Hepatocyte (in vitro differentiated cells): ENCODE measurements around the gene TTLL10. TPM values are rescaled to one million over a fixed set of nuclear protein-coding genes. Genes with fewer than 3 reads are reported as not detected.

ENCODE experiments used
- DNase-seq: peaks from one replicate; pipeline ENCODE4 v3.0.0-alpha.2; 2016; ENCODE audit warnings: low spot score
- H2AFZ ChIP-seq: fragments of 200-600 bp; sonication (generic); 2 replicates; pipeline ENCODE4 v1.6.0; 2016; ENCODE audit warnings: antibody characterized with exemption, mild to moderate bottlenecking
- H3K27ac ChIP-seq: fragments of 200-600 bp; sonication (generic); 2 replicates; pipeline ENCODE4 v1.5.1; 2016; ENCODE audit warnings: mild to moderate bottlenecking
- H3K27me3 ChIP-seq: fragments of 200-600 bp; sonication (generic); 2 replicates; pipeline ENCODE4 v1.6.1; 2016
- H3K36me3 ChIP-seq: fragments of 200-600 bp; sonication (generic); replicated peaks from 2 replicates; pipeline ENCODE4 v1.5.1; 2016; ENCODE audit warnings: low read depth; ENCODE audit not compliant: insufficient read depth
- H3K4me1 ChIP-seq: fragments of 200-600 bp; sonication (generic); 2 replicates; pipeline ENCODE4 v1.5.1; 2016; ENCODE audit warnings: mild to moderate bottlenecking, moderate library complexity; ENCODE audit not compliant: insufficient read depth
- H3K4me2 ChIP-seq: fragments of 200-600 bp; sonication (generic); 2 replicates; pipeline ENCODE4 v1.6.0; 2016
- H3K4me3 ChIP-seq: fragments of 200-600 bp; sonication (generic); 2 replicates; pipeline ENCODE4 v1.5.1; 2016; ENCODE audit warnings: mild to moderate bottlenecking
- H3K79me2 ChIP-seq: fragments of 200-600 bp; sonication (generic); 2 replicates; pipeline ENCODE4 v1.6.0; 2017; ENCODE audit warnings: mild to moderate bottlenecking
- H3K9me2 ChIP-seq: fragments of 200-600 bp; sonication (generic); replicated peaks from 2 replicates; pipeline ENCODE4 v1.6.0; 2017; ENCODE audit warnings: mild to moderate bottlenecking; ENCODE audit not compliant: insufficient read depth
- H3K9me3 ChIP-seq: fragments of 200-600 bp; sonication (generic); 2 replicates; pipeline ENCODE4 v1.5.1; 2016; ENCODE audit warnings: low read depth, mild to moderate bottlenecking
- H4K20me1 ChIP-seq: fragments of 200-600 bp; sonication (generic); 2 replicates; pipeline ENCODE4 v1.6.0; 2016; ENCODE audit warnings: mild to moderate bottlenecking; ENCODE audit not compliant: insufficient read depth, poor library complexity, severe bottlenecking
- EZH2 ChIP-seq: fragments of 200-600 bp; sonication (generic); IDR thresholded peaks from 2 replicates; pipeline ENCODE4 v1.6.1; 2016; ENCODE audit warnings: antibody characterized with exemption, mild to moderate bottlenecking, borderline replicate concordance
- EZH2phosphoT487 ChIP-seq: fragments of 200-600 bp; sonication (generic); IDR thresholded peaks from one replicate; pipeline ENCODE4 v1.6.1; 2018; ENCODE audit warnings: antibody characterized with exemption, mild to moderate bottlenecking, low read depth, moderate library complexity; ENCODE audit not compliant: unreplicated experiment, severe bottlenecking
- WGBS: methylation state at CpG from one replicate; pipeline ENCODE4 v1.1.6; 2016; ENCODE audit warnings: low lambda C conversion rate; ENCODE audit errors: missing lambda C conversion rate; 5-methylcytosine and 5-hydroxymethylcytosine counted together
- polyA plus RNA-seq: library from polyadenylated mRNA; unstranded; fragments of >200 nt; fragmentation: Nextera tagmentation; extraction: Ambion mirVana; gene quantifications from 2 replicates; pipeline ENCODE4 v1.2.1, GENCODE V29; 2016
- total RNA-seq: library from RNA; depleted of rRNA; stranded (reverse); fragments of >200 nt; gene quantifications from 2 replicates; pipeline ENCODE4 v1.2.3, GENCODE V29; 2014
- TF ChIP-seq, protein P1 (sequence below): fragments of 200-600 bp; sonication (generic); IDR thresholded peaks from 2 replicates; pipeline ENCODE4 v1.5.1; 2016; ENCODE audit warnings: antibody characterized with exemption, mild to moderate bottlenecking; ENCODE audit not compliant: poor library complexity

Gene TTLL10
- total and polyA plus RNA-seq, 2 experiments from 2014 or later: 0.69 TPM; not detected in 1

DNA sequence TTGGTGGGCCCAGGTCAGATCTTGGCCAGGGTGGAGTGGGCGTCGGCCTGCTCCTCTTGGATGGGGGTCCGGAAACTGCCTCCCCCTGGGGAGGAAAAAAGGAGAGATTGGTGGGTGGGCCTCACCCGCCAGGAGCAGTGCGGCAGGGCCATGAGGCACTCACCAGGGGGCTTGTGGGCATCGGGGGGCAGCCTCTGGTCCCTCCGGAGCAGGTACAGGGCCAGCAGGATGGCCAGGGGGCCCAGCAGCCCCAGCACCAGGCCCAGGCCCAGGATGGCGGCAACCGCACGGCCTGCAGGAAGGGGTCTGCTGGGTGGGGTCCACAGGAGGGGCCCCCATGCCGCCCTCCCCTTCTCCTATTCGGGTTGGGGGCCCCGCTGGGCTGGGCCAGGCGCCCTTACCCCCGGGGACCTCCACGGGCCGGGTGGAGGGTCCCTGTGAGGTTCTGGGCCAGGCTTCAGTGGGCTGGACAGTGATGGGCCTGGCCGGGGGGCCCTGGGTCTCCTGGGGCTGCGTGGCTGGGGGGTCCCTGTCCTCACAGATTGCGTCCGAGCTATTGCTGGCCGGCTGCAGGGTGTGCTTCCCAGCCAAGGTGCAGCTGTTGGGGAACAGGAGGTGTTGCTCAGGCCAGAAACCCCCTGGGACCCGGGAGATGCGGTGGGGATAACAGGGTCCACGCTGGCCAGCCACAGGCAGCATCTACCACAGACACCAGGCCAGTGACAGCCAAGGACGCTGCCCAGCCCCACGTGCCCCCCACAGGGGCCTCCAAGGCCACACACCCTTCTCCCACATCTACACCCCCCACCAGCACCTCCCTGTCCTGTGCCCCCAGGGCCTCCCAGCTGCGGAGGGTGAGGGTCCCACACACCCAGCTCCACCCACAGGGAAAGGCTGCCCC, 38.1 kb downstream of the TTLL10 start:
- Histone ChIP-seq H2AFZ (no peak overlapping the region), H3K9me2 (no peaks in the 10 kb centered on the region), H3K4me2 (no peak overlapping the region), H3K79me2 (no peaks in the 10 kb centered on the region), H3K27me3 (peaks cover 8% of the 10 kb centered on the region), H4K20me1 (no peaks in the 10 kb centered on the region), H3K27ac (no peak overlapping the region), H3K36me3 (no peaks in the 10 kb centered on the region), H3K4me3 (no peak overlapping the region), H3K4me1 (peaks cover 9% of the 10 kb centered on the region), H3K9me3 (no peaks in the 10 kb centered on the region)
- WGBS: 92% methylated on average over 23 of the region's 28 CpGs
- TF ChIP-seq, protein P1, sequence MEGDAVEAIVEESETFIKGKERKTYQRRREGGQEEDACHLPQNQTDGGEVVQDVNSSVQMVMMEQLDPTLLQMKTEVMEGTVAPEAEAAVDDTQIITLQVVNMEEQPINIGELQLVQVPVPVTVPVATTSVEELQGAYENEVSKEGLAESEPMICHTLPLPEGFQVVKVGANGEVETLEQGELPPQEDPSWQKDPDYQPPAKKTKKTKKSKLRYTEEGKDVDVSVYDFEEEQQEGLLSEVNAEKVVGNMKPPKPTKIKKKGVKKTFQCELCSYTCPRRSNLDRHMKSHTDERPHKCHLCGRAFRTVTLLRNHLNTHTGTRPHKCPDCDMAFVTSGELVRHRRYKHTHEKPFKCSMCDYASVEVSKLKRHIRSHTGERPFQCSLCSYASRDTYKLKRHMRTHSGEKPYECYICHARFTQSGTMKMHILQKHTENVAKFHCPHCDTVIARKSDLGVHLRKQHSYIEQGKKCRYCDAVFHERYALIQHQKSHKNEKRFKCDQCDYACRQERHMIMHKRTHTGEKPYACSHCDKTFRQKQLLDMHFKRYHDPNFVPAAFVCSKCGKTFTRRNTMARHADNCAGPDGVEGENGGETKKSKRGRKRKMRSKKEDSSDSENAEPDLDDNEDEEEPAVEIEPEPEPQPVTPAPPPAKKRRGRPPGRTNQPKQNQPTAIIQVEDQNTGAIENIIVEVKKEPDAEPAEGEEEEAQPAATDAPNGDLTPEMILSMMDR: no peak
- TF ChIP-seq EZH2phosphoT487: no peak
- no peak for TF ChIP-seq EZH2
- no peak for DNase-seq

DNA sequence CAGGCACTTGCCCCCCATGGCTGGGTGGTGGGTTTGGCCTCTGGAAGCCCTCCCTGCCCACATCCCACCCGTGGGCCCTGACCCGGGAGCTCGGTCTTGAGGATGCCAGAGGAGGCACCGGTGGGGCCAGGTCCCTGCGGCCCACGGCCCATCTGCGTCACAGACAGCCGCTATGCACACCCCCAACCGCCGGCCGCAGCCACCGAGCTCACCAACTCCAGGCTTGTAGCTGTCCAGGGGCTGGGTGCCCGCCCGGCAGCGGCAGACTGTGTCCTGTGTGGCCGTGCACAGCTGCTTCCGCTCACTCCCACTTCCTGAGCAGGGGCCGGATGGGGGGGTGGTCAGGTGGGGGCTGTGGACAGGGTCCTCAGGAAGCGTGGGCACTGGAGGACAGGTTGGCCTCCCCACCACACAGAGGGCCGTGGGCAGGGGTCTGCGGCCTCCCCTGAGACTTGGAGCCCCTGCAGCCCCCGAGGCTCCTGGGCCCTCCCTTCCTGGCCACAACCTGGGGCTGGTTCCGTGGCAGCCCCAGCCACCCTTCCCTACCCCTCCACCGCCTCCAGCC, 39.2 kb downstream of the TTLL10 start:
- TF ChIP-seq EZH2 (no peak), EZH2phosphoT487 (no peak)
- TF ChIP-seq, protein P1: no peak
- Histone ChIP-seq H3K4me1 (peaks cover 9% of the 10 kb centered on the region), H3K9me2 (no peaks in the 10 kb centered on the region), H4K20me1 (no peaks in the 10 kb centered on the region), H3K27ac (no peak overlapping the region), H3K9me3 (no peaks in the 10 kb centered on the region), H2AFZ (no peak overlapping the region), H3K79me2 (no peaks in the 10 kb centered on the region), H3K4me3 (no peak overlapping the region), H3K4me2 (no peak overlapping the region), H3K27me3 (no peaks in the 10 kb centered on the region), H3K36me3 (no peaks in the 10 kb centered on the region)
- DNase-seq: no peak
- 89% methylated on average over 13 of the region's 24 CpGs for WGBS

DNA sequence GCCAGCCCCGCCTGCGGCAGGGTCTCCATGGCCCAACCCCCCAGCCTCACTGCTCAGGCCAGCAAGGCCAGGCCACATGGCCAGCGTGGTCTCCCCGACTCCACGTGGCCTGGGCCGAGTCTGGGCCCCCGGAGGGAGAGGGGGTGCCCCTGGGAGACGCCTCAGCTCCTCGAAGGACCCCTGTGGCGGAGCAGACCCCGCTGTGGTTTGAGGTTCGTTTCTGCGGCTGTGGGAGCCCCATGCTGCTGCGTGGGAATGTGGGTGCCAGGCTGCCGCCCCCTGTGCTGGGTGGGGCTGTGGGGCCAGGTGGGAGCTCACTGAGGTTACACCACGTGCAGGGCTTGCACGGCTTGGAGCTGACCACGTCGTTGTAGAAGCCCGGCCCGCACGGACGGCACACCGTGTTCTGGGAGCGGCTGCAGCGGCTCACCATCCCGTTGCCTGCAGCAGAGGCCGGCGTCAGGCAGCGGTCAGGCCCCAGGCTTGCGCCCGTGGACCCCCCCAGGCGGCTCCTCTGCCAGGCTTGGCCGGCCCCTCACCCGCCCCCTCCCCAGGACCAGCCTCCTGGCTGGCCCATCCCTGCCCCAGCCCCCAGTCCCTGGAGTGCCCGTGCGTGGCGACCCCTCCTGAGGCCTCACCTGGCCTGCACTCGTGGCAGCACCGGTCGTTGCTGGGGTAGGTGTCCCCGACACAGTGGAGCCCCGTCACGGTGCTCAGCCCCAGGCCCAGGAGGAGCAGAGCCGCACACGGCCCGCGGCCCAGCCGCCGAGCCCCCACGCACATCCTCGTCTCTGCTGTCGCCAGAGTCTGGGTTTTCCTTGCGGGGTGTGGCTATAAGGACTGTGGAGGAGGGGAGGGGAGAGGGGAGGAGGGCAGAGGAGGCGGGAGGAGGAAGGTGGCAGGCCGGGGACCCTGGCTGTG, 39.9 kb downstream of the TTLL10 start, which contains the start of gene TNFRSF4:
TNFRSF4 (minus strand) TSS at position 809 of the 921 bp plus-strand sequence; CDS start at position 783, 26 bp downstream.
- WGBS: 91% methylated on average over 48 of the region's 56 CpGs
- Histone ChIP-seq H3K36me3 (no peaks in the 10 kb centered on the region), H3K27me3 (no peaks in the 10 kb centered on the region), H3K4me2 (no peak within 1 kb of the TSS), H3K4me1 (peaks cover 4% of the 10 kb centered on the region), H3K27ac (no peak within 1 kb of the TSS), H3K4me3 (no peak within 1 kb of the TSS), H3K9me3 (no peaks in the 10 kb centered on the region), H3K9me2 (no peaks in the 10 kb centered on the region), H3K79me2 (no peaks in the 10 kb centered on the region), H4K20me1 (no peaks in the 10 kb centered on the region), H2AFZ (no peak within 1 kb of the TSS)
- DNase-seq: no peak
- TF ChIP-seq, protein P1: no peak
- TF ChIP-seq EZH2 (no peak), EZH2phosphoT487 (no peak)
